Measurements from ENCODE around the gene CLIC5.

DNA sequence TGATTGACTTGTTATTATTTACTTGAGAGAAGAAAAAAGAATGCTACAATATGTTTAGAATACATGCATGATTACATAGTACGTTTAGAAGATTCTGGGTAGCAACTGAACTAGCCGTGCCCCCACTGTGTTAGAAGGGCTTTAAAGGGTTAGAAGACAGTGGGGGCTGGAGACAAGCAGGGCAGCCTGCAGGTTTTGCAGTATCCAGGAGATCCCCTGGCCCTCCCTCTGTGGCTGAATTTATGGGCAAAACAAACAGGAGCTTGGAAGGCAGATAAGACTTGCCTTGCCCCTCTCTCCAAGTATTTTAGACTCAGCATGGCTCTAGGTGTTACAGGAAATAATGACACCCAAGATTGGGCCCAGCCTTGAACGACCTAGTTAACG, 179.2 kb downstream of the CLIC5 start:
- TF ChIP-seq, protein P1, sequence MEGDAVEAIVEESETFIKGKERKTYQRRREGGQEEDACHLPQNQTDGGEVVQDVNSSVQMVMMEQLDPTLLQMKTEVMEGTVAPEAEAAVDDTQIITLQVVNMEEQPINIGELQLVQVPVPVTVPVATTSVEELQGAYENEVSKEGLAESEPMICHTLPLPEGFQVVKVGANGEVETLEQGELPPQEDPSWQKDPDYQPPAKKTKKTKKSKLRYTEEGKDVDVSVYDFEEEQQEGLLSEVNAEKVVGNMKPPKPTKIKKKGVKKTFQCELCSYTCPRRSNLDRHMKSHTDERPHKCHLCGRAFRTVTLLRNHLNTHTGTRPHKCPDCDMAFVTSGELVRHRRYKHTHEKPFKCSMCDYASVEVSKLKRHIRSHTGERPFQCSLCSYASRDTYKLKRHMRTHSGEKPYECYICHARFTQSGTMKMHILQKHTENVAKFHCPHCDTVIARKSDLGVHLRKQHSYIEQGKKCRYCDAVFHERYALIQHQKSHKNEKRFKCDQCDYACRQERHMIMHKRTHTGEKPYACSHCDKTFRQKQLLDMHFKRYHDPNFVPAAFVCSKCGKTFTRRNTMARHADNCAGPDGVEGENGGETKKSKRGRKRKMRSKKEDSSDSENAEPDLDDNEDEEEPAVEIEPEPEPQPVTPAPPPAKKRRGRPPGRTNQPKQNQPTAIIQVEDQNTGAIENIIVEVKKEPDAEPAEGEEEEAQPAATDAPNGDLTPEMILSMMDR (IDR thresholded peaks at IDR 0.05) = no peak
- TF ChIP-seq POLR2A (IDR thresholded peaks at IDR 0.05) = no peak
